HG02642 (cell line): ENCODE data around the gene DOC2B.
"Not testable (repeated sequence)": the region's sequence is repeated elsewhere in the genome, so short reads cannot be mapped to it uniquely, and the experiment has no call there.

Source experiments
- ATAC-seq: cut with Tn5 transposase; IDR thresholded peaks from one replicate; pipeline ENCODE4 v1.9.1; 2021; ENCODE audit warnings: mild to moderate bottlenecking; ENCODE audit not compliant: unreplicated experiment, poor library complexity

Gene DOC2B

GRCh38 chr17:147796-148740, 33.4 kb downstream of the DOC2B start:
- no peak for ATAC-seq

- no peak for ATAC-seq
Observed at GRCh38 chr17:146983-147761, 34.3 kb downstream of the DOC2B start.

GRCh38 chr17:146546-146945, 34.9 kb downstream of the DOC2B start:
- ATAC-seq = no peak

- ATAC-seq = no peak
Observed at GRCh38 chr17:145671-146541, 35.5 kb downstream of the DOC2B start.

- ATAC-seq = no peak
Observed at GRCh38 chr17:144936-145670, 36.3 kb downstream of the DOC2B start.

- ATAC-seq = peak; percentile 61
Observed at GRCh38 chr17:143785-144281, 37.6 kb downstream of the DOC2B start.

- ATAC-seq = no peak
Observed at GRCh38 chr17:142876-143784, 38.3 kb downstream of the DOC2B start.

- ATAC-seq = no peak
Observed at GRCh38 chr17:142102-142661, 39.3 kb downstream of the DOC2B start.

- ATAC-seq = not testable (repeated sequence)
Observed at GRCh38 chr17:139401-140205, 41.8 kb downstream of the DOC2B start.

- ATAC-seq = not testable (repeated sequence)
Observed at GRCh38 chr17:137166-137807, 44.2 kb downstream of the DOC2B start, which contains the start of gene SCGB1C2. TSS of gene SCGB1C2 (plus strand) at chr17:137569. CDS start at chr17:137591, 22 bp downstream.

GRCh38 chr17:136531-136930, 44.9 kb downstream of the DOC2B start:
- peak; percentile 73 for ATAC-seq

- ATAC-seq = not testable (repeated sequence)
Observed at GRCh38 chr17:135895-136294, 45.6 kb downstream of the DOC2B start.

- ATAC-seq = not testable (repeated sequence)
Observed at GRCh38 chr17:135022-135421, 46.4 kb downstream of the DOC2B start.

- peak; percentile 84 for ATAC-seq
Observed at GRCh38 chr17:134332-134785, 47.1 kb downstream of the DOC2B start.

GRCh38 chr17:133932-134331, 47.5 kb downstream of the DOC2B start:
- ATAC-seq = not testable (repeated sequence)

GRCh38 chr17:118339-118917, 63.0 kb downstream of the DOC2B start:
- not testable (repeated sequence) for ATAC-seq
